Measurements from ENCODE around the gene ARHGEF25.
"Not testable (repeated sequence)": the region's sequence is repeated elsewhere in the genome, so short reads cannot be mapped to it uniquely, and the experiment has no call there.

ARHGEF25 gene

GRCh38 chr12:57636731-57637130 lies 25.5 kb downstream of the ARHGEF25 start:
- DNase-seq (ENCODE audit: low read depth) = not testable (repeated sequence)

- DNase-seq (ENCODE audit: low read depth) = no peak
Measured at GRCh38 chr12:57637364-57637763, 26.1 kb downstream of the ARHGEF25 start.

- no peak for DNase-seq (ENCODE audit: low read depth)
Measured at GRCh38 chr12:57638096-57638495, 26.9 kb downstream of the ARHGEF25 start.

GRCh38 chr12:57640175-57641042 lies 29.2 kb downstream of the ARHGEF25 start:
- no peak for DNase-seq (ENCODE audit: low read depth)

- no peak for DNase-seq (ENCODE audit: low read depth)
Measured at GRCh38 chr12:57641699-57642442, 30.6 kb downstream of the ARHGEF25 start.

- not testable (repeated sequence) for DNase-seq (ENCODE audit: low read depth)
Measured at GRCh38 chr12:57645990-57646658, 34.9 kb downstream of the ARHGEF25 start.

GRCh38 chr12:57646659-57647049 lies 35.4 kb downstream of the ARHGEF25 start:
- not testable (repeated sequence) for DNase-seq (ENCODE audit: low read depth)

- no peak for DNase-seq (ENCODE audit: low read depth)
Measured at GRCh38 chr12:57654042-57654441, 42.8 kb downstream of the ARHGEF25 start.

GRCh38 chr12:57655541-57656240 lies 44.5 kb downstream of the ARHGEF25 start:
- DNase-seq (ENCODE audit: low read depth) = no peak

- not testable (repeated sequence) for DNase-seq (ENCODE audit: low read depth)
Measured at GRCh38 chr12:57656408-57656807, 45.2 kb downstream of the ARHGEF25 start.

GRCh38 chr12:57657744-57658143 lies 46.5 kb downstream of the ARHGEF25 start:
- no peak for DNase-seq (ENCODE audit: low read depth)

- no peak for DNase-seq (ENCODE audit: low read depth)
Measured at GRCh38 chr12:57658890-57659289, 47.7 kb downstream of the ARHGEF25 start.

GRCh38 chr12:57661376-57661775 lies 50.1 kb downstream of the ARHGEF25 start:
- no peak for DNase-seq (ENCODE audit: low read depth)

GRCh38 chr12:57665066-57665820 lies 54.0 kb downstream of the ARHGEF25 start:
- DNase-seq (ENCODE audit: low read depth) = not testable (repeated sequence)
